Measurements from ENCODE around the gene NDUFC2. TPM values are rescaled to one million over a fixed set of nuclear protein-coding genes. Genes with fewer than 3 reads are reported as not detected.

The NDUFC2 gene
- total and polyA plus RNA-seq, 2 of the 13 experiments (the other 11 are each of a cell fraction or from before 2014, with no cell fraction given) = 256 to 363 TPM

DNA sequence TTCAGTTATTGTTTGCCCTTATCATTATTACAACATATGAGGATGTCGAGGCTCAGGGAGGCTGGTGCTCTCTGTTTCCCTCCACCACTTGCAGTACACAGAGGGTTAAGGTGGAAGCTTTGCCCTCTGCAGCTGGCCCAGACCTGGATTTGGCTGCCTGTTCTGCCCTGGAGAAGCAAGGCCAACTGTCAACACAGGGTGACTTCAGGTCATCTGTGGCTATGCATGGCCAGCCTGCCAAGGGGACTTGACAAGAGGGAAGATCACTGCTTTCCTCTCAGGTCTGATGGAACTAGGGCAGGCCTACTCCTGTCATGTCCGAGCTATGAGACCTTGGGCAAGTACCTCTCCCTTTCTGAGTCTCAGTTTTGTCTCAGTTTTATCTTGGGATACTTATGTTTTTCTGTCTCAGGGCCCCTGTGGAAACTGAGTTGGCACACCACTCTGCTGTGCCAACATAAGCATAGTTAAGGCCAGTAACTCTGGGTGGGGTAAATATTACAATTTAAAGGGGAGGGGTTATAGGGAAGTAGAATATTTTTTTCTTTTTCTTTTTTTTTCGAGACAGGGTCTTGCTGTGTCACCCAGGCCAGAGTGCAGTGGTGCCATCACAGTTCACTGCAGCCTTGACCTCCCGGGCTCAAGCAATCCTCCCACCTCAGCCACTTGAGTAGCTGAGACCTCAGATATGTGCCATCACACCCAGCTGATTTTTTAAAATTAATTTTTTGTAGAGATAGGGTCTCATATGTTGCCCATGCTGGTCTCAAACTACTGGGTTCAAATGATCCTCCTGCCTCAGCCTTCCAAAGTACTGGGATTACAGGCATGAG is 18.4 kb downstream of the NDUFC2 start (continued):
- TF ChIP-seq, protein P1, sequence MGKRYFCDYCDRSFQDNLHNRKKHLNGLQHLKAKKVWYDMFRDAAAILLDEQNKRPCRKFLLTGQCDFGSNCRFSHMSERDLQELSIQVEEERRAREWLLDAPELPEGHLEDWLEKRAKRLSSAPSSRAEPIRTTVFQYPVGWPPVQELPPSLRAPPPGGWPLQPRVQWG (CRISPR knock-in tag; IDR thresholded peaks at IDR 0.05; ENCODE audit: borderline replicate concordance, low read depth) = no peak
- no peak for TF ChIP-seq ZNF83 (CRISPR knock-in tag; IDR thresholded peaks at IDR 0.05; ENCODE audit: borderline replicate concordance)
- TF ChIP-seq HNF4A (CRISPR knock-in tag; IDR thresholded peaks at IDR 0.05) = peak; percentile 67
- TF ChIP-seq ZNF317 (CRISPR knock-in tag; IDR thresholded peaks at IDR 0.05) = no peak
- no peak for TF ChIP-seq ZNF256 (CRISPR knock-in tag; conservative IDR thresholded peaks at IDR 0.05)
- TF ChIP-seq ZNF678 (CRISPR knock-in tag; IDR thresholded peaks at IDR 0.05) = no peak
- TF ChIP-seq, protein P2, sequence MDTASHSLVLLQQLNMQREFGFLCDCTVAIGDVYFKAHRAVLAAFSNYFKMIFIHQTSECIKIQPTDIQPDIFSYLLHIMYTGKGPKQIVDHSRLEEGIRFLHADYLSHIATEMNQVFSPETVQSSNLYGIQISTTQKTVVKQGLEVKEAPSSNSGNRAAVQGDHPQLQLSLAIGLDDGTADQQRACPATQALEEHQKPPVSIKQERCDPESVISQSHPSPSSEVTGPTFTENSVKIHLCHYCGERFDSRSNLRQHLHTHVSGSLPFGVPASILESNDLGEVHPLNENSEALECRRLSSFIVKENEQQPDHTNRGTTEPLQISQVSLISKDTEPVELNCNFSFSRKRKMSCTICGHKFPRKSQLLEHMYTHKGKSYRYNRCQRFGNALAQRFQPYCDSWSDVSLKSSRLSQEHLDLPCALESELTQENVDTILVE (CRISPR knock-in tag; IDR thresholded peaks at IDR 0.05) = no peak
- TF ChIP-seq MZF1 (CRISPR knock-in tag; IDR thresholded peaks at IDR 0.05; ENCODE audit: borderline replicate concordance) = no peak
- TF ChIP-seq, protein P3, sequence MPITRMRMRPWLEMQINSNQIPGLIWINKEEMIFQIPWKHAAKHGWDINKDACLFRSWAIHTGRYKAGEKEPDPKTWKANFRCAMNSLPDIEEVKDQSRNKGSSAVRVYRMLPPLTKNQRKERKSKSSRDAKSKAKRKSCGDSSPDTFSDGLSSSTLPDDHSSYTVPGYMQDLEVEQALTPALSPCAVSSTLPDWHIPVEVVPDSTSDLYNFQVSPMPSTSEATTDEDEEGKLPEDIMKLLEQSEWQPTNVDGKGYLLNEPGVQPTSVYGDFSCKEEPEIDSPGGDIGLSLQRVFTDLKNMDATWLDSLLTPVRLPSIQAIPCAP (CRISPR knock-in tag; IDR thresholded peaks at IDR 0.05; ENCODE audit: low read depth) = no peak
- TF ChIP-seq, protein P4, sequence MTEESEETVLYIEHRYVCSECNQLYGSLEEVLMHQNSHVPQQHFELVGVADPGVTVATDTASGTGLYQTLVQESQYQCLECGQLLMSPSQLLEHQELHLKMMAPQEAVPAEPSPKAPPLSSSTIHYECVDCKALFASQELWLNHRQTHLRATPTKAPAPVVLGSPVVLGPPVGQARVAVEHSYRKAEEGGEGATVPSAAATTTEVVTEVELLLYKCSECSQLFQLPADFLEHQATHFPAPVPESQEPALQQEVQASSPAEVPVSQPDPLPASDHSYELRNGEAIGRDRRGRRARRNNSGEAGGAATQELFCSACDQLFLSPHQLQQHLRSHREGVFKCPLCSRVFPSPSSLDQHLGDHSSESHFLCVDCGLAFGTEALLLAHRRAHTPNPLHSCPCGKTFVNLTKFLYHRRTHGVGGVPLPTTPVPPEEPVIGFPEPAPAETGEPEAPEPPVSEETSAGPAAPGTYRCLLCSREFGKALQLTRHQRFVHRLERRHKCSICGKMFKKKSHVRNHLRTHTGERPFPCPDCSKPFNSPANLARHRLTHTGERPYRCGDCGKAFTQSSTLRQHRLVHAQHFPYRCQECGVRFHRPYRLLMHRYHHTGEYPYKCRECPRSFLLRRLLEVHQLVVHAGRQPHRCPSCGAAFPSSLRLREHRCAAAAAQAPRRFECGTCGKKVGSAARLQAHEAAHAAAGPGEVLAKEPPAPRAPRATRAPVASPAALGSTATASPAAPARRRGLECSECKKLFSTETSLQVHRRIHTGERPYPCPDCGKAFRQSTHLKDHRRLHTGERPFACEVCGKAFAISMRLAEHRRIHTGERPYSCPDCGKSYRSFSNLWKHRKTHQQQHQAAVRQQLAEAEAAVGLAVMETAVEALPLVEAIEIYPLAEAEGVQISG (CRISPR knock-in tag; IDR thresholded peaks at IDR 0.05) = peak; percentile 41; the same call in 1 of the 2 replicates
- TF ChIP-seq ZNF776 (CRISPR knock-in tag; IDR thresholded peaks at IDR 0.05) = no peak
- TF ChIP-seq ZKSCAN8 (CRISPR knock-in tag; IDR thresholded peaks at IDR 0.05; ENCODE audit: borderline replicate concordance) = no peak
- TF ChIP-seq KLF9 (CRISPR knock-in tag; IDR thresholded peaks at IDR 0.05; ENCODE audit: low read depth) = no peak
- no peak for TF ChIP-seq ZNF496 (CRISPR knock-in tag; IDR thresholded peaks at IDR 0.05; ENCODE audit: insufficient replicate concordance)
- no peak for TF ChIP-seq ZNF446 (CRISPR knock-in tag; IDR thresholded peaks at IDR 0.05)
- TF ChIP-seq, protein P5, sequence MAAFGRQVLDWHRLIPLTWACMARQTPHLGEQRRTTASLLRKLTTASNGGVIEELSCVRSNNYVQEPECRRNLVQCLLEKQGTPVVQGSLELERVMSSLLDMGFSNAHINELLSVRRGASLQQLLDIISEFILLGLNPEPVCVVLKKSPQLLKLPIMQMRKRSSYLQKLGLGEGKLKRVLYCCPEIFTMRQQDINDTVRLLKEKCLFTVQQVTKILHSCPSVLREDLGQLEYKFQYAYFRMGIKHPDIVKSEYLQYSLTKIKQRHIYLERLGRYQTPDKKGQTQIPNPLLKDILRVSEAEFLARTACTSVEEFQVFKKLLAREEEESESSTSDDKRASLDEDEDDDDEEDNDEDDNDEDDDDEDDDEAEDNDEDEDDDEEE (CRISPR knock-in tag; IDR thresholded peaks at IDR 0.05) = no peak
- TF ChIP-seq, protein P6, sequence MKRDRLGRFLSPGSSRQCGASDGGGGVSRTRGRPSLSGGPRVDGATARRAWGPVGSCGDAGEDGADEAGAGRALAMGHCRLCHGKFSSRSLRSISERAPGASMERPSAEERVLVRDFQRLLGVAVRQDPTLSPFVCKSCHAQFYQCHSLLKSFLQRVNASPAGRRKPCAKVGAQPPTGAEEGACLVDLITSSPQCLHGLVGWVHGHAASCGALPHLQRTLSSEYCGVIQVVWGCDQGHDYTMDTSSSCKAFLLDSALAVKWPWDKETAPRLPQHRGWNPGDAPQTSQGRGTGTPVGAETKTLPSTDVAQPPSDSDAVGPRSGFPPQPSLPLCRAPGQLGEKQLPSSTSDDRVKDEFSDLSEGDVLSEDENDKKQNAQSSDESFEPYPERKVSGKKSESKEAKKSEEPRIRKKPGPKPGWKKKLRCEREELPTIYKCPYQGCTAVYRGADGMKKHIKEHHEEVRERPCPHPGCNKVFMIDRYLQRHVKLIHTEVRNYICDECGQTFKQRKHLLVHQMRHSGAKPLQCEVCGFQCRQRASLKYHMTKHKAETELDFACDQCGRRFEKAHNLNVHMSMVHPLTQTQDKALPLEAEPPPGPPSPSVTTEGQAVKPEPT (CRISPR knock-in tag; IDR thresholded peaks at IDR 0.05; ENCODE audit: low read depth) = no peak
- TF ChIP-seq PHF8 (CRISPR knock-in tag; IDR thresholded peaks at IDR 0.05) = no peak
